ENCODE measurements around the gene EDARADD.

- TF ChIP-seq, protein P1, sequence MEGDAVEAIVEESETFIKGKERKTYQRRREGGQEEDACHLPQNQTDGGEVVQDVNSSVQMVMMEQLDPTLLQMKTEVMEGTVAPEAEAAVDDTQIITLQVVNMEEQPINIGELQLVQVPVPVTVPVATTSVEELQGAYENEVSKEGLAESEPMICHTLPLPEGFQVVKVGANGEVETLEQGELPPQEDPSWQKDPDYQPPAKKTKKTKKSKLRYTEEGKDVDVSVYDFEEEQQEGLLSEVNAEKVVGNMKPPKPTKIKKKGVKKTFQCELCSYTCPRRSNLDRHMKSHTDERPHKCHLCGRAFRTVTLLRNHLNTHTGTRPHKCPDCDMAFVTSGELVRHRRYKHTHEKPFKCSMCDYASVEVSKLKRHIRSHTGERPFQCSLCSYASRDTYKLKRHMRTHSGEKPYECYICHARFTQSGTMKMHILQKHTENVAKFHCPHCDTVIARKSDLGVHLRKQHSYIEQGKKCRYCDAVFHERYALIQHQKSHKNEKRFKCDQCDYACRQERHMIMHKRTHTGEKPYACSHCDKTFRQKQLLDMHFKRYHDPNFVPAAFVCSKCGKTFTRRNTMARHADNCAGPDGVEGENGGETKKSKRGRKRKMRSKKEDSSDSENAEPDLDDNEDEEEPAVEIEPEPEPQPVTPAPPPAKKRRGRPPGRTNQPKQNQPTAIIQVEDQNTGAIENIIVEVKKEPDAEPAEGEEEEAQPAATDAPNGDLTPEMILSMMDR (IDR thresholded peaks at IDR 0.05): no peak
- no peak for TF ChIP-seq POLR2A (IDR thresholded peaks at IDR 0.05)
Measured at GRCh38 chr1:236465959-236466303, 71.8 kb downstream of the EDARADD start.

Data from ovary (tissue), 3 donors.